ENCODE data around the gene PKN3.

PKN3 gene

DNA sequence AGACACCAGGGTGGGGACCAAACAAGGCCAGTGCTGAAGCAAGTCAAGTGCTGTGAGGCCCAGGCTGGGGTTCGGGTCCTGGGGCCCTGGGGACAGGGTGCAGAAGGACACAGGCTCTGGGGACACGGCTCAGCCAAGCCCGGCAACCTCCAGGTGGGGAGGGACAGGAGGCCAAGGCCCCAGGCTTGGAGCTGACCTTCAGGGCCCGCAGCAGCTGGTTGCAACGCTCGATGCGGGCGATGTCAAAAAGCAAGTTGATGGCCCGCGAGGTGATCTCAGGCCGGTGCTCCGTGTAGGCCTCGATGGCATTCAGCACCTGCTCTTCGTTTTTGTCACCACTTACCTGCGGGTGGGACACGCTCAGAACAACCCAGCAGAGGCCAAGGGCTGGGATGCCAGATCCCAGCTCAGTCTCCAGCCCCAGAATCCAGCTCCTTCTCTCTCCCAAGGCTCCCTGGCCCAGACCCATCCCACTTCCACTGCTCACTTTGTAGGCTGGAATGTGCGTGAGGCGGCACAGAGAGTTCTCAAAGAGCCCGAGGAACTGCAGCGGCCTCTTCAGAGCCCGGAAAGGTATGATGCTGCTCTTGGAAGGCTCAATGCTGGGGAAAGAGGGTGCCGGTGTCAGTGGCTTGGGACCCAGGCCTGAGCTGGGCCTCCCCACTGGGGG lies 48.8 kb downstream of the PKN3 start:
- no peak for DNase-seq

DNA sequence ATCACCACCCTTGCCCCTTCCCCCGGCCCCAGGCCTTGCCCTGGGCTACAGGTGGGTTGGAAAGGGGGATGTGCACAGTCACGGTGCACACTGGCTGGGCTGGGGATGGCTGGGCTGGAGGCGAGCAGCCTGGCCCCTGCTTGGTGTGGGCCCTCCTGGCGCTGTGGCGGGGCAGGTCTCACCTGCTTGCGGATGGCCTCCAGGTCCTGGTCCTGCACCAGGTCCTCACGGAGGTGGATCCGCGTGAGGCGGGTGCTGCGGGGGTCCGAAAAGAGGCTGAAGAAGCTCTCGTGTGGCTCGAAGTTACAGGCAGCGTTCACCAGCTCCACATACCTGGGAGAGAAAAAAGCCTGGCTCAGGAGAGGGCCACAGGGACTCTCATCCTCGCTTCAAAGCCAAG lies 51.3 kb downstream of the PKN3 start:
- DNase-seq, result no peak

DNA sequence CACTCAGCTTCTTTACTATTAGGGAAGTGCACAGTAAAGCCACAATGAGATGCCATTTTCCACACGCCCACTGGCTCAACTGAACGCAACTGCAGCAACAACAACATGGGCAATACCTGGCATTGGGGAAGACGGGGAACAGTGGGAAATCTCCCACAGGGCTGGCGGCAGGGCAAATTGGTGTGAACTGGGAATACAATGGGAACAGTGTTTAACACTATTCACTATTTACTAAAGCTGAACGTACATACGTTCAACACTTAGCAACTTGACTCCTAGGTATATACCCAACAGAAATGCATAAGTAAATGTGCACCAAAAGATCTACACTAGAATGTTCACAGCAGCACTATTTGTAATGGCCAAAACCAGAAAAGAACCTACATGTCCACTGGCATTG lies 55.3 kb downstream of the PKN3 start:
- no peak for DNase-seq

DNA sequence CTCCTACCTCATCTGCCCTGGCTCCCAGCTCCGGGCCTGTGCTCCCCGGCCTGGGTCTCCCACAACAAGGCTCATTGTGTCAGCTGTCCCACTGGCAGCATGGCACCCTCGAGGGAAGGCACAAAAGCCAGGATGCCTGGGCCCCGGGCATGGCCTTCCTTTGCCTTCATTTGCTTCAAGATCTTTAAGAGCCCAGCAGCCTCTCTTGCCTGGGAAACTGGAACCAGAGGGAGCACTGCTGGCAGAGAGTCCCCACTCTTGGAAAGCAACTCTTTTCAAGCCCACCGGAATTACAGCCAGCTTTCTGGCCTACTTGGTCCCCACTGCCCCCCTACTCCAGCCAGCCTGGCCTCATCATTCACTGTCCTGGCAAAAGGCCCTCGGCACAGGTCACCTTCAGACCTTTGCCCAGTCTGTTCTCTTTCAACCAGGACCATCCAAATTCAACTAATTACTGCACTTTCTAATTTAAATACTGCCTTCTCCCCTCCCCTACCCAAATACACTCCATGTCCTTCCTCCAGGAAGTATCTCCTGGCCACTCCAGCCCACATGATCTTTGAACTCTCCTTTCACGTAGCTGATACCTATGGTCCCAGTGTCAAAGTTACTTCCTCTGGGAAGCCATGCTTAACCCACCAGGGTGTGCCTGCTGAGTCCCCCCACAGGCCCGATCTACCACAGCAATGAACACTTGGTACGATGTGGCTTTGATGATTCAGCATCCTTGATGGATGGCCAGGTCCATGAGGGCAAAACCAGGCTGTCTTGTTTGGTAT lies 60.6 kb downstream of the PKN3 start:
- DNase-seq, result no peak

DNA sequence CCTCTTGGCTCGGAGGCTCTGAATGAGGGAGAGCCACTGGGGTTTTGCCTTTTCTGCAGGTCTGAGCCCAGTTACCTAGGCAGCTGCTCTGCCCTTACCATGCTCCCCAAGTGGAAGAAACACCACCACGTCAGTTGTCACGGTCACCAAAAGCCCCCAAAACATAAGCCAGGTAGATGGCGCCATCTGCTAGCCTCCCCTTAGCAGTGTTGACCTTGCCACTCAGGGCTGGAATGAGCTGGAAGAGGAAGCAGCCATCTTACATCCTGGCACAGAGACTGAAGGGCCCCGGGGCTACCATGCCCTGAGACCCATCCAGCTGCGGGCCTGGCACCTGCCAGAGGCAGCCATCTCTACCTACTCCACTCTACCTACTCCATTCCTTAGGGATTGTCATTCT lies 62.1 kb downstream of the PKN3 start:
- no peak for DNase-seq

DNA sequence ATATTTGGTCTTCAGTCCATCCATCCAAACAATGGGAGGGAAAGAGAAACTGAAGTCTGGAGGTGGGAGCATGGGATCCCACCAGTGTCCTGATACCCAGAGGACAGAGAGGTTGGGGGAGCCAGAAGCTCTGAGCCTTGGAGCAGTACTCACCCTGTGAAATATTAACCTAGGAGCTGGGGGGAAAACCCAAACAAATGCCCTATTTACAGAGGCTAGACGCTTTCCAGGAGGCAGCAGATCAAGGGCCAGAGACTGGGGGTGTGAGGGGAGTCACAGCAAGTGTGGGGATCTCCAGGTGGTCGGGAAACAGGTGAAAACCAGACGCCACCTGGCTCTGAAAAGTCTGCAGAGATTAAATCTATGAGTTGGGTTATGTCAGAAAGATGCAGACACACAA lies 63.2 kb downstream of the PKN3 start:
- DNase-seq, result no peak

DNA sequence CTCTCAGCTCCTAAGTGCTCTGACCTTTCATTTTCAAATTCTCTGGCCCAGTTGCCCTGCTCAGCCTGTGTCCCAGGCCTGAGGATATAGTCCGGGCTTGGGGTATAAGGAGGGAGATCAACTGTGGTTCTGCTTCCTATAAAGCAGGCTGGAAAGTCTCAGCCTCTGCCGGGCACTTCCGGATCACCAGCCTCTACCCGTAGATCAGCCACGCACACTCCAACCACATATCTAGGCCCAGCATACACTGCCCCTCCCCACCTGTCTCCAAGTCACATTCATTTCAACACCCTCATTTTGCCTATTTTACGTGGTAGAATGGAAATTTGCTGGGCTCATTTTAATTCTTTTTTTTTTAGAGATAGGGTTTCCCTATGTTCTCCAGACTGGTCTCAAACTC lies 66.3 kb downstream of the PKN3 start:
- no peak for DNase-seq

Measured in NCI-H2171 treated with DMSO at 0.1 percent for 48 hours (cell line).